Measurements from ENCODE around the gene INPP5B. TPM values are rescaled to one million over a fixed set of nuclear protein-coding genes. Genes with fewer than 3 reads are reported as not detected.
"Not testable (repeated sequence)": the region's sequence is repeated elsewhere in the genome, so short reads cannot be mapped to it uniquely, and the experiment has no call there.

INPP5B gene
- total RNA-seq, result 13.9 and 20.6 TPM in 2 replicates

DNA sequence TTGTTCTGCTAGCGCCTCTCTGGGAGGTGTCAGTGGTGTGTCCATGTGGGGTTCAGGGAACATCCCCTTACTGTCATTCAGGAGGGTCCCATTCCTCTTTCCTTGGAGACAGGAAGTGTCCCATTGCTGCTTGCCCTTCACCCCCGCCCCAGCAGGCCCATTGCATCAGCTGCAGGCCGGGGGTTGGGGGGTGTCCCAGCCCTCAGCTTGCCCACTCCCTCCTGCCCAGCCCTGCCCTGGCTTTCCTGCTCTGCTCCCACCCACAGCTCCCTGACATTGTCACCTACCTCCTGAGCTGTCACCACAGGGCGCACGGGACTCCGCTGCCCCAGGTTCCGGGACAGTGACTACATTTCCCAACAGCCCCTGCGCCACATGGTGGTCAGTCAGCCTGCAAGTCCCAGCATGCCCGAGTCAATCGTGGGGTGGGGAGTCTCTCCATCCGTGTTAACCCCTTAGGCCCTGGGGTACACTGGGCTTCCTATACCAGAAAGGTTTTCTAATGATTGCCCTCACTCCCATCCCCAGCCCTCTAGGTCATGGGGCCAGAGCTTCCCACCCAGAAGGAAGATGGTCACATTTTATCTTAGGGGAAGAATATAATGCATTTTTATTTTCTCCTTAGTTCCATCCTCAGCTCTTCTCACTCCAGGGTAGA lies at the start of gene INPP5B:
INPP5B (minus strand) TSS at position 351 of the 658 bp plus-strand sequence. CDS start 745 bp downstream, outside the sequence.
- DNase-seq (ENCODE audit: low read depth in 2 of 2), result peak; percentile 88 to 93

DNA sequence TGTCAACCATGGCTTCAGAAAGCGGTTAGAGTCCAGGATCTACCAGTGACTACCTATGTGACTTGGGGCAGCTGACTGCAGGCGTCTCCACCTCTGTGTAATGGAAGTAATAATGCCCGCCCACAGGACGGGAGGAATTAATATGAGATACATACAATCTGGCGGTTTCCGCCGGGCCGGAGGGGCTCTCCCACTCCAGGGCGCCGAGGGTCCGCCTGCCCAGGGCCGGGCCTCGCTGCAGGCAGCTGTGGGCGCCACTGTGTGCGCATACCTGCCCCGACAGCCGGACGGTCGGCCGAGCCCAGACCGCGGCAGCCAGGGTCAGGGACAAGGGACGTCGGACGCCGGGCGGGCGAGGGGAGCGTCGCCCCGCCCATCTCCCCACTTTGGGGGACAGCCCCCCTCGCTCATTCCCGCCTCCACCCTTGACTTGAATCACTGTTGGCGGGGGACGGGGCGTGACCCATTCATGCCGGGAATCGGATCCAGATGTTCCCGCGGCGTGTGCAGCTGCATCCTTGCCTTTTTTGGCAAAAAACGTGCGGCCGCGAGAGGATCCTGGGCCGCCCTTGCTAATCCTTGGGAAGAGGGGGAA lies 49.0 kb upstream of the INPP5B start:
- DNase-seq (ENCODE audit: low read depth in 2 of 2), result peak in 1 of 2 donors; percentile 62

DNA sequence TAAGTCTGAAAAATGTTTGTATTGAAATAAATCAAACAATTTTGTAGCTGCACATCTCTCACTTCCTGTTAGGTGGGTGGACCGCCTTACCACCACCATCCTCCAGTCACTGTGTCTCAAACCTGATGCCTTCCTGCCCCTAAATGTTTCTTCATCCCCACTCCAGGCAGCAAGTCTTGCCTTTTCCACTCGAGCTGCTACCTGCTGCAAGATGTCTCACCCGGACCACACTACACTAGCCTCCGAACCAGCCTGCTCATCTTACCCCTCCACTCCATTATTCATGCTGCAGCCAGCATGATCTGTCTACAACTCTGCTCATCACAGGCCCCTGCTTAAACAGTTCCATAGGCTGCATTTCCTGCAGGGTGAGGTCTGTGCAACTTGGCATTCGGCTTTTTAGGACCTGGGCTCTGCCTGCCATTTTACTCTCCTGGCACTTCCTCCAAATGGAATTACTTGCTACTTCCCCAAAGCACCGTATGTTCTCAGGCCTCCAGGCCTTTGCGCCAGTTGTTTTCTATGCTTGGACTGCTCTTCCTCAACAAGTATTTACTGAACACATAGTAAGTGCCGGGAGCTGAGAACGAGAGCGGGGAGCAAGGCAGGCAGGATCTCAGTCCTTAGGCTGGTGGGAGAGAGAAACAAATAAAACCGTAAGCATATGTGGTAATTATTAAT lies 48.2 kb upstream of the INPP5B start:
- no peak for DNase-seq (ENCODE audit: low read depth in 2 of 2)

DNA sequence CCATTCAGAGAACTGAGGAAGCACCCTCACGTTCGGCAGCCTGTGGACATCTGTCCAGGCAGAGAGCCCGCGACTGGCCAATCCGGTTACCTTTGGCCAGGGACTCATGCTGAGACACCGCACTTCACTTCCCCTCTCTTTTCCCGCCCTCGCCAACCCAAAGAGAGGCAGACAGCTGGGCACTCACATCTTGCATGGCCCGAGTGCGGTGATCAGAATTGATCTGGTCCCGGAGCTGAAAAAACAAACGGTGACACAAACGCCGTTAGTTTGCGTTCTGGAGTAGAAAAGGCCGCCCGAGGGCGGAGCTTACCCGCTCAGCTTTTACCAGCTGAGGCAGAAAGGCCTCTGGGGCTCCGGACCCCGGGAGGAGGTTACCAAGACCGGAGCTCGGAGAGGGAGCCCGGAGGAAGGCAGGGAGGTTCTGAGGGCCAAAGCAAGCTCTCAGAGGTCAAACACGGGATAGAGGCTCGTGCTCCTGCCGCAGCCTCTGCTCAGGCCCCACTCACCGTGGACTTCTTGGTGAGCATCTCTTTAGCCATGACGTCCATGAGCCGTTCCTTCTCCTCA lies 42.6 kb upstream of the INPP5B start:
- peak; percentile 56 to 57 for DNase-seq (ENCODE audit: low read depth in 2 of 2)

DNA sequence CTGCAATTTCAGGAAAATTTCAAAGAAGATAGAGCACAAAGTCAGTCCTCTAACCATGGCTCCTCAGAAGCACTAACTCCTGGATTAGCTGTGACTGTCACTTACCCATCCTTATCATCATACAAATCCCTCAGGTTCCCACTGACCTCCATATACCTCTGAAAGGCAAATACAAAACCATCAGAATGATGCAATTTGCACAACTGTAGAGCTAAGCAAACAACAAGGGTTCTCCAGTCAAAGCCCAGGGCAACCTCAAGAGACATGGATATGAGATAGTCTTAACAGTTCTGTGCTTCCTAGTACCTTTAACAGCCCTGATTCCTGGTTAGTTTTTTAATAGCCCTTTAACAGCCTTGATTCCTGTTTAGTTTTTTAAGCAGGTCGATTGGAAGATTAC lies 40.8 kb upstream of the INPP5B start:
- DNase-seq (ENCODE audit: low read depth in 2 of 2), result no peak

DNA sequence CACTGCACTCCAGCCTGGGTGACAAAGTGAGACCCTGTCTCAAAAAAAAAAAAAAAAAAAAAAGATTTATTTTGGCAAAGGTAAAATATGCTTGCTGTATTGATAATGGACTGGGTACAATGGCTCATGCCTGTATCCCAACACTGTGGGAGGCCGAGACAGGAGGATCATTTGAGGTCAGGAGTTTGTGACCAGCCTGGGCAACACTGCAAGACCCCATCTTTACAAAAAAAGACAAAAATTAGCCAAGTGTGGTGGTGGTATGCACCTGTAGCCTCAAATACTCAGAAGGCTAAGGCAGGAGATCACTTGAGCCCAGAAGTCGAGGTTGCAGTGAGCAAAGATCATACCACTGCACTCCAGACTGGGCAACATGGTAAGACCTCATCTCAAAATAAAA lies 36.7 kb upstream of the INPP5B start:
- DNase-seq (ENCODE audit: low read depth in 2 of 2), result no peak

DNA sequence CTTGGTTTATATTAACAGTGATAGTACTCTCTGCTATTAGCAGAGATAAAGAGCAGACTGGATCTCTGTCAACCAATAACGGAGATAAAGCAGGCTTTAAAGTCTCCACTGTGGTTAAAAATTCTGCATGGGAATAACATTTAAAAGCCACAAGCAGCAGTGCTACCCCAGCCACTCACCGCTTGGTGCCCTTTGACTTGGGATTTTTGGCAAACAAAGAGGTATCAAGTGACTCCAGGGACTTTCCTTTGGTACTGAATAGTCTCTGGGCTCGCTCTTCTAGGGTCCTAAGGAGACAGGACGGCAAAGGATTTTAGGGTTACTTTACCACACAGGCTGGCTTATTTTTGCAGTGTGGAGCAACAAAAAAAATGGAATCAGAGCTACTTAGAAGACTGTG lies 31.7 kb upstream of the INPP5B start:
- no peak for DNase-seq (ENCODE audit: low read depth in 2 of 2)

DNA sequence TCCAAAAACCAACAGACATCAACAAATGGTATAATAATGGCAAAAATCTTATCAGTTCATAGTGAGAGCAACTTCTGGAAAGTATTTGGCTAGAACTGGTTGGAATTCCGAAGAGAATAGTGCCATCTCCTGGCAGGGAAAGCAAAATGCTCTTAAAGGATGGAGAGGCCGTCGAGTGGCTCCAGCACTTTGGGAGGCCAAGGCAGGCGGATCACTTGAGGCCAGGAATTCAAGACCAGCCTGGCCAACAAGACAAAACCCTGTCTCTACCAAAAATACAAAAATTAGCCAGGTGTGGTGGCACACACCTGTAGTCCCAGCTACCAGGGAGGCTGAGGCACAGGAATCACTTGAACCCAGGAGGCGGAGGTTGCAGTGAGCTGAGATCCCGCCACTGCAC lies 28.2 kb upstream of the INPP5B start:
- DNase-seq (ENCODE audit: low read depth in 2 of 2), result peak; percentile 69 to 78

DNA sequence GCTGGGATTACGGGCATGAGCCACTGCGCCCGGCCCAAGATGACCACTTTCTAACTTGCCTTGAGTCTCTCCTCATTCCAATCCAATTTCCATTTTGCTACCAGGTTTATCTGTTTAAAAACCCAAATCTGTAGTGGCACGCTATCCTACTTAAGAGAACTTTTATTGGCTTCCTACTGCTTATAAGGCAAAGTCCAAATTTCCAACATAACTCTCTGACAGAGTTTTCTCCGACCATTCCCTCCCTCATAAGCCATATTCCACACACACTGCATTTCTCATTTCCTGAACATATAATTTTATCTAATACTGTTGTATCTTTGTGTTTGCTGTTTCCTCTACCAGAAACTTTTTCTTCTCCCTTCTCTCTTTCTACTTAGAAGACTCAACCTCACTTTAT lies 27.7 kb upstream of the INPP5B start:
- DNase-seq (ENCODE audit: low read depth in 2 of 2), result no peak

DNA sequence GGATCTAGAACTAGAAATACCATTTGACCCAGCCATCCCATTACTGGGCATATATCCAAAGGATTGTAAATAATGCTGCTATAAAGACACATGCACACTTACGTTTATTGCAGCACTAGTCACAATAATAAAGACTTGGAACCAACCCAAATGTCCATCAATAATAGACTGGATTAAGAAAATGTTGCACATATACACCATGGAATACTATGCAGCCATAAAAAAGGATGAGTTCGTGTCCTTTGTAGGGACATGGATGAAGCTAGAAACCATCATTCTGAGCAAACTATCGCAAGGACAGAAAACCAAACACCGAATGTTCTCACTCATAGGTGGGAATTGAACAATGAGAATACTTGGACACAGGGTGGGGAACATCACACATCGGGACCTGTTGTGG lies 26.8 kb upstream of the INPP5B start:
- not testable (repeated sequence) for DNase-seq (ENCODE audit: low read depth in 2 of 2)

DNA sequence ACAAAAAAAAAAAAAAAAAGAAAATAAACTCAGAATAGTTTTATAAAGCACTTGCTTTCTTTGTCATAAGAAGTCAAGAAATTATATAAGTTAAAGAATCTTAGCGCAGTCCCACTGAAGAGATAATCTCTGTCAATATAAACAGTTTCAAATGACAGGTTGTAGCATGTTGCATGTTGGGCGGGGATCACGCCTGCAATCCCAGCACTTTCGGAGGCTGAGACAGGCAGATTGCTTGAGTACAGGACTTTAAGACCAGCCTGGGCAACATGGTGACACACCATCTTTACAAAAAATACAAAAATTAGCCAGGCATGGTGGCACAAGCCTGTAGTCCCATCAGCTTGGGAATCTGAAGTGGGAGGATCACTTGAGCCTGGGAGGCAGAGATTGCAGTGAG lies 18.4 kb upstream of the INPP5B start:
- no peak for DNase-seq (ENCODE audit: low read depth in 2 of 2)

DNA sequence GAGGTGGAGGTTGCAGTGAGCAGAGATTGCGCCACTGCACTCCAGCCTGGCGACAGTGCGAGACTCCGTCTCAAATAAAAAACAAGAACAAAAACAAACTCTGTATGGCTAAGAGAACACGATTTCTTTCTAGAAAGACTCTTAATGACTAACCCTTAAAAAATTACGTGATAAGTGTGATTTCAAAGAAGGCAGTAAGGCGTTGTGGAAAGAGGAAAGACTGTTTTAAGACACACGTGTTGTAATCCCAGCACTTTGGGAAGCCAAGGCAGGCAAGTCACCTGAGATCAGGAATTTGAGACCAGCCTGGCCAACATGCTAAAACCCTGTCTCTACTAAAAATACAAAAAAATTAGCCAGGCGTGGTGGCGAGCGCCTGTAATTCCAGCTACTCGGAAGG lies 17.3 kb upstream of the INPP5B start:
- not testable (repeated sequence) for DNase-seq (ENCODE audit: low read depth in 2 of 2)

DNA sequence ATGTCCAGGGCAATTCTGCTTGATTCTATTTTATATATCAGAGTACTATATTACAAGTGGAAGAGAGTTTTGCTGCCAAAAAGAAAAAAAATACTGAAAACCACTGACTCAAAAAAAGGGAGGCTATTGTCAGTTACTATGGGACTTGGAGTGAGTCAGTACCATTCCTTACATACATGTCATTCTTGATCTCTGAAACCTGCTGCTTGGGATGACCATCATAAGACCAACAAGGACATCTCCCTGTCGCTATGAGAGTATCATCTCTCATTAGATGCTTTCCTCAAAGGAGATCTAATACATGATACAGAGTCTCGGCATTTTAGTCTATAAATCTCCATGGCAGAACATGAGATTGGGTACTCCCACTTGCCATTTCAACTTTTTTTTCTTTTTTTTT lies 11.8 kb upstream of the INPP5B start:
- peak in 1 of 2 donors; percentile 32 for DNase-seq (ENCODE audit: low read depth in 2 of 2)

DNA sequence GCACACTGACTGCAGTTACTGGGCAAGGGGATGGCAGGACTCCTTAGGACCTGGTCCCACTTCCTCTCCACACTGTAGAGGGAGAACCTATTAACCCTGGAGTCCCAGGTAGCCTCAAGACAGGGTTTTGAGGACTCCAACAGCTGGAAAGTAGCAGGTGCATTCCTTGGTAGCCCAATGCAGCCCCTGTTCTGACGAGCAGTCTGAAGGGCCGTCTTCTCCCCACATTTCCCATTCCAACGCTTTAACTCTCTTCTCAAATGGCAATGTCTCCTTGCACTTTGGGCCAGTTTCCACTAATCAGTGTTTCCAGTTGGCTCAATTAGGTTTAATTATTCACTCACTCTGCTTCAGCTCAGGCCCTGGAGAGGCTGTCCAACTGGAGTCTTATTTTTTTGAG lies 8.8 kb upstream of the INPP5B start:
- DNase-seq (ENCODE audit: low read depth in 2 of 2), result no peak

DNA sequence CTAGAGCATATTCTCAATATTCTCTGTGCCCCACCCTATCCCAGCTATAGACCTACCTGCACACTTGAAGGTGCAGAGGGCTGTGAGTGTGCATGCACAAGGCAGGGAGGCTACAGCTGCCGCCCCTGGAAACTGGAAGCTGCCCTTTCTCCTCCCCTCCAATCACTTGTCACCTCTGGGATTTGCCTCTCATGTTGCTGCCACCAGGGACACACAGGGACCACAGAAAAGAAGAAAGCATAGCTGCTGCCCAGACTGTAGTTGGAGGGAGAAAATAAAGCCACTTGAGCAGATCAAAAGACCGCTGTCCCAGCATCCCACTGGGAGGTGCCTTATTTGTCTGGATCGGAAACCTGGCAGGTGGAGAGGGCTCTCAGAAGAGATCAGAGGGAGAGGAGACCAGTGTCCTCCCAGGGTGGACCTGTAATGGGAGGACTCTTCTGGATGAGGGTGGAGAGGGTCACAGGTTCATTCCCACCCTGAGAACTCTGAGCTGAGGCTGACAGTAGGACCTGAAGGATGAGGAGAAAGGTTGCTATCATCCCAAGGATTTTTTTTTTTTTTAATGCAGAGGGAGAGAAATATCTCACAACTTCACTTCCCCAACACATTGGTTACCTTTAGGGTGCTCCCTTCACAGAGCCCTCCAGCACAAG lies 7.6 kb upstream of the INPP5B start:
- DNase-seq (ENCODE audit: low read depth in 2 of 2), result no peak

DNA sequence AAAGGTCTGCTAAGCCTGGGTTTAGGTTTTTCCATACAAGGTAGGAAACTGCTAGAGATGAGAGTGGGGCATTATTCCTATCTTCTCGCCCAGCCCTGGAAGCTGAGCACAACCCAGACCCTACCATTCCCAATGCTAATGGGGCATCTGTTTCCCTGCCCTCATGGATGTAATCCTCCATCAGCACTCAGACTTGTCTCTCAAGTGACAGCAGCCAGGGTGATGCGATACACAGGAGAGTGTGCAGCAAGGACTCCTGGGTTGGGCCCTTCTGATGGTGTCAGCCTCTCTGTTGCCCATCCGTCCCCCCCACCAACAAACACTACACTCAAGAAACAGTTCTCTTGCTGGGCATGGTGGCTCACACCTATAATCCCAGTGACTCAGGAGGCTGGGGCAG lies 5.9 kb upstream of the INPP5B start:
- no peak for DNase-seq (ENCODE audit: low read depth in 2 of 2)

DNA sequence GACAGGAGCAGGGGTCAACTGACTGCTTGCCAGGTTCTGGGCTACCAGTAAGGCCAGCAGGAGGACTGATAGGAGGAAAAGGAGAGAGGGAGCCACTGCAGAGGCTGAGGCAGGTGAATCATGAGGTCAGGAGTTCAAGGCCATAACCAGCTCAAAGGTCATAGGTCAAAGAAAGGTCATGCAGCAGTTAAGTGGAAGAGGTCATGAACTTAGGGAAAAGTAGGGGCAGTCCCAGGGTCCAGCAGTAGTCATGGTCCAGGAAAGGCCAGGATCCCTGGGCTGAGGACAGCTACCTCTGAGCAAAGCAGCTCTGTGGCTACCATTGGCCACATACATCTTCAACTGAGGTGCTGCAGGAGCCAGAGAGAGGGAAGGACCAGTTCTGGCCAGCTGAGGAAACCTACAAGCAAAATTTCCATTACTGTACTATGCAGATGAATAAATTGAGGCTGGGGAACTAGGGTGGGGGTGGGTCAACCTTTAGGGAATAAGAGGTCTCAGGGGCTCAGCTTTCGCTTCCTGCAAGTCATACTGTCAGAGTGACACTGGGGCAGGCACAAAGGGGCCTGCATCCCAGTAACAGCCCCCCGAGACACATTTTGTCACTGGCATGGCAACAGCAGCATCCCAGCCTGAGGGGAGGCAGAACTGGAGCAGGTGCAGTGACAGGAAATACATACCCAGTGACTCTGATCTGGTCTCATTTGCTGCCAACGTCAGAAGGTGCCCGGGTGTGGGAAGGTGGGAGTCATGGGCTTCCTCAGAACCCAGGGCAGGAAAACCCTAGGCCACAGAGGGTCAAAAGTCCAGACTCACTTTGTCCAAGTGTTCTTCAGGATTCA lies 5.2 kb upstream of the INPP5B start:
- DNase-seq (ENCODE audit: low read depth in 2 of 2), result no peak

DNA sequence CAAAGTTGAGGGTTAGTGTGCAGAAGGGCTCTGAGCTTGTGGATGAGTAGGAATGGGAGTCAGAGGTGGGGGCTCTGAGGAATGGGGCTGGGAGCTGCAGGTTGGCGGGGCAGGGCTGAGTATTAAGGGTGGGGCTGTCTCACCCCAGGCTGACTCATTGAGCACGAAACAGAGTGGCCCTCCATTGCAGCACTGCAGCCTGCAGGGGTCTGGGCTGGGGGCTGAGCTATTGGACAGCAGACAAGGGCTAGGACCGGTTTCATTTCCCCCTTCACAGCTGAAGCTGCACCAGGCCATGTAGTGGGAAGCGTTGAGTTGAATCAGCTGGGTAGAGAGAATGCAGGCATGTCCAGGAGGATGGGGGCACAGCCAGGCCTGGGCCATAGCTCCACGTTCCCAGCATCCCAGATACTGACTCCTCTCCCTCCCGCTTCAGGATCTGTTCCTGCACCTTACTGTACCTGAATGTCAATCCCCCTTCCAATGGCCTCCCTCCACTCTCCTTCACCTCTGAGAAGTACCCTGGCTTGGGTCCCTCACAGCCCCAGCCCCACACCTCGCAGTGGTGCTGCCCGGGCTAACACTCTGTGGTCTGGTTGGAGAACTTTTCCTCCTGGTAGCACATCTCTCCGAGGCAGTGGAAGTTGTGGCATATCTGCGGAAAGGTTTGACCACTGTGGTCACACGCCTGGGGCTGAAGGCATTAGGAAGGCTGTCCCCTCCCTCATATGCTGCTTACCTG lies 4.4 kb upstream of the INPP5B start:
- DNase-seq (ENCODE audit: low read depth in 2 of 2), result no peak

DNA sequence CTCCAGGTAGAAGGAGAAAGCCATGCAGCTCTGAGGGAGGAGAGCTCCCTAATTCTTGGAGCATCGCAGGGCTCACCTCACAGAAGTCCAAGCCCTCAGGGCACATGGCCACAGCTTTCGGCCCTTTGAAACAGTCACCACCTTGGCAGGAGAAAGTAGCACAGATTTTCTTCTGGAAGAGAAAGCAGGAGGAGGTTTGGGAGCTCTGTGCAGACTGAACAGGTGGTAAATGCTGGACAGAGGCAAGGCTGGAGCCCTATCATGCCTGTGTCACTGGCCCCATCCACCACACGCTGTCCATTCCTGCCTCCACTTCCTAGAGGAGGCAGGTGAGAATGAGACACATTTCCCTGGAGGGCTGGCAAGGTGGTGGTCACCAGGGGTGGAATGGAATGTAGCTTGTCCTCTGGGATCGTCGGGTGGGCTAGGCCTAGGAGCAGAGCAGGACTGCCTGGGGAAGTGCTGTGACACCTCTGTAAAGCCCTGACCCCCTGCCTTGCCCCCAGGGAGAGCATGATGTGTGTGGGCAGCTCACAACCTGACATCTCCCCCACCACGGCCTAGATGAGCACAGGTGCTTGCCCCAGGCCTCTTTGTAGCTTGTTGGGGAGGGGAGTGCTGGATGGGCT lies 2.8 kb upstream of the INPP5B start:
- no peak for DNase-seq (ENCODE audit: low read depth in 2 of 2)

DNA sequence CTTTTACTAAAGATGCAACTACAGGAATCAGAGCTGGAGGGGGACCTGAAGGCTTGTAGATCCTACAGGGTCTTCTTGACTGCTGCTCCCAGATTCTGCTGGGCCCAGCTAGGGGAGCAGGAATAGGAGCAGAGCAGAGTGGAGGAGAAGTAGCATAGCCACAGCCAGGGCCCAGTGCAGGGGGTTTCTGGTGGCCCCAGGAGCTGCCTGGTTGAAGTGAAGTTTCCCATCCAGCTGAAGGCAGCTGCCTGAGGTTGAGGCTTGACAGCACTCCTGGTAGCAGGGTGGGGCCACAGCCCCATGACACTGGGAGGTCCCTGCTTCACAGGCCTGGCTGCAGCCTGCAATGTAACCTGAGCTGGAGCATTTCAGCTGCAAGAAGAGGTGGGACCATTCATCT lies 2.0 kb upstream of the INPP5B start:
- no peak for DNase-seq (ENCODE audit: low read depth in 2 of 2)

Data from lung microvascular endothelial cell (primary cell).